HG03378 (cell line): ENCODE measurements around the gene PRSS57.
"Not testable (repeated sequence)": the region's sequence is repeated elsewhere in the genome, so short reads cannot be mapped to it uniquely, and the experiment has no call there.

ENCODE experiments used
- ATAC-seq: cut with Tn5 transposase; IDR thresholded peaks from one replicate; pipeline ENCODE4 v1.9.1; 2021; ENCODE audit warnings: mild to moderate bottlenecking, moderate library complexity; ENCODE audit not compliant: unreplicated experiment

The PRSS57 gene

GRCh38 chr19:723714-724113 is 28.5 kb upstream of the PRSS57 start:
- no peak for ATAC-seq

- ATAC-seq, result no peak
These were observed 28.0 kb upstream of the PRSS57 start for GRCh38 chr19:723247-723646.

DNA sequence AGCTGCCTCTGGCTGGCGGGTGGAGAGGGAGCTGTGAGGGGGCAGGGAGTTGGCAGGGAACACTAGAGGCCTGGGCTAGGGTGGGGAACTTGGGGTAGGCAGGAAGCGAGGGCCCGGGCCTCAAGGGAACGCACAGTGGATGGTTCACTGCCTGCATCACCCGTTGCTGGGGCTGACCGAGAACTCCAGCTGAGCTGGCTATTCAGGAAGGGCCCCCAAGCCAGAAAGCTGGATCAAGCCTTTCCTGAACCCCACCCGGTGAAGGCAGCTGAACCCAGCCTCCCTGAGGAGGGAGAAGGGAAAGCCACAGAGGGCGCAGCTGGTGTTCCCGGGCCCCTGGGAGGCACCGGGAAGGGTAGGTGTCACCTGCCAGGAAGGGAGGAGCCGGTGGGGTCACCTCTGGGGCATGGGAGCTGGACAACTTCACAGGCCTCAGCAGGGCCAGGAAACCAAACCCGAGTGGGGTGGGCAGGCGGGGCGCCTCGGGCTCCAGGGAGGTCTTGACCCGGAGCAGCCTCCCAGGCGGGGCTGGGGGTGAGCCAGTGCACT is 27.4 kb upstream of the PRSS57 start:
- no peak for ATAC-seq

DNA sequence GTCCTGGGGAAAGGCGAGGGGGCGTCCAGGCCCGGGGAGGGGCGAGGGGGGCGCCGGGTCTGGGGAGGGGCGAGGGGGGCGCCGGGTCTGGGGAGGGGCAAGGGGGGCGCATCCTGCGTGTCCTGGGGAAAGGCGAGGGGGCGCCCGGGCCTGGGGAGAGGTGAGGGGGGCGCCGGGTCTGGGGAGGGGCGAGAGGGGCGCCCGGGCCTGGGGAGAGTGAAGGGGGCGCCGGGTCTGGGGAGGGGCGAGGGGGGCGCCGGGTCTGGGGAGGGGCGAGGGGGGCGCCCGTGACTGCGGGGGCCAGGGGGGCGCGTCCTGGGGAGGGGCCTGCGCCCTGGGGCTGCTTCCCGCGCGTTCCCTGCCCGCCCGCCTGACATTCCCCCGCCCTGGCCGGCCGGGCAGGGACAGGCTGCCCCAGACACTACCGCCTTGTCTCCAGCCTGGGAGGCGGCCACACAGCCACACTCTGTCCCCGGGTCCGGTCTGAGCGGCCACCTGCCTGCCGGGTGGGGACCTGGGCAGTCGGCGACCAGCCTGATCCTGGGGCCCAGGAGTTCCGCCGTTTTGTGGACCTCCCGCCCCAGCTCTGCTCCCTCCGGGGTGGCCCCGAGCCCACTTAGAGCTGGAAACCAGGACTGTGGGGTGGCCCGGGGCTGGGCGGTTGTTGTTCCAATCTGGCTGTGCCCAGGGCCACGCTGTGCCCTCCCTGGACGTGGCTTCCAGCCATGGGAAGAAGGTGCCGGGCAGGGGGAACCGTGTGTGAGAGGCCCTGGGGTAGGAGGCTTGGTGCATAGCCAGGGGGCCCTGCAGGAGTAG is 25.3 kb upstream of the PRSS57 start:
- ATAC-seq, result no peak

- no peak for ATAC-seq
These were observed 24.5 kb upstream of the PRSS57 start for GRCh38 chr19:719636-720344.

DNA sequence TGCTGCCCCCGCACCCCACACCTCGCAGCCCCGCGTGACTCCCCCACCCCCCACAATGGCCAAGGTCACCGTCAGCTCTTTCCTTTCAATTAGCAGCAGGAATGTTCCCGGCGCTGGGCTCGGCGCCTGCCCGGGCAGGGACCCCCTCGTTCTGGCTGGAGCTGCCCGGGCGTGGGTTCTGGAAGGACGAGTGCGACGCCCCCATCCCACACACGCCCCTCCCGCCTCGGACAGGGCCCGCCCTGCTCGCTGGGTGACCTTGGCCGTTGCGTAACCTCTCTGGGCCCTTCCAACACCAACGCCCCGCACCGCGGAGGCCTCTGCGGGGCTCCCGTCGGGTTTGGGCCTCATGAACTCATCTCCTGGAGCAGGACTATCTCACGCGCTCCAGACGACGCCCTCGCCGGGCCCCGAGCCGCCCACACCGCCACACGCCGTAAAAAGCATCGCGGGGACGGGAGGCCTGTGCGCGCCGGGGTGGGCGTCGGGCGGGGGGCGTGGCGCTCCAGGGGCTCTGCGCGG is 23.8 kb upstream of the PRSS57 start:
- ATAC-seq, result no peak

GRCh38 chr19:718251-718951 is 23.1 kb upstream of the PRSS57 start:
- no peak for ATAC-seq

GRCh38 chr19:715347-715746 is 20.1 kb upstream of the PRSS57 start:
- no peak for ATAC-seq

DNA sequence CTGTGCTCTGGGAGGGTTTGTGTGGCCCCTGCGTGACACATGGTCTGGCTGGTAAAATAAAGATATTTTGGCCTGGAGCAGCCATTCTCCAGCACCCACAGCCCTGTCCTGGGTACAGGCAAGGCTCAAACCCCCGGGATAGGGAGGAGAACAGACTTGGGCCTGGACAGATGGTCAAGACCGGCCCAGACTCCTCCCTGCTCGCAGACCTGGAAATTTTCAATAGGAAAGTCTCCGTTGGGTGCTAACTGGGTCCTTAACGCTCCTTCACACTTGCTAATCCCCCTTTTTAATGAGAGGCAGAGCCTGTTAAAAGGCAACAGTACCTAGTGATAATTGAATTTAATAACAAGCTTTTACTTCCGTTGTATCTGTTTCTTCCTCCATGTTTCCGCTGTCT is 16.0 kb upstream of the PRSS57 start:
- no peak for ATAC-seq

DNA sequence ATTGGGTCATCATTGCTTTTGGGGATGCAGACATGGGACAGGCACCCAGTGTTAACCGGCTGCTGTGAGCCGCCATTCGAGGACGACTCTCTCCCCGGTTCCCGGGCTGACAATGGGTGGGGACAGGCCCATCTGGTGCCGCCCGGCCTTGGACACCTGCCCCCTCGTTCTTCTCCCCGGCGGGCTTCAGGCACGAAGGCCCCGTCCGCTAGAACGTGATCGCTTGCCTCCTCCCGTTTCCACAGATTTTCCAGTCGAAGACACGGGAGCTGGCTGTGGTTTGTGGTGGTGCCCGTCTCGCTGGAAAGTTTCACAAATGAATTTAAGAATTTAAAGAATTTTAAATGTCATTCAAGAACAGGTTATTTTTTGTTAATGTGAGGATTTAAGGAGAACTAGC is 15.5 kb upstream of the PRSS57 start:
- no peak for ATAC-seq

DNA sequence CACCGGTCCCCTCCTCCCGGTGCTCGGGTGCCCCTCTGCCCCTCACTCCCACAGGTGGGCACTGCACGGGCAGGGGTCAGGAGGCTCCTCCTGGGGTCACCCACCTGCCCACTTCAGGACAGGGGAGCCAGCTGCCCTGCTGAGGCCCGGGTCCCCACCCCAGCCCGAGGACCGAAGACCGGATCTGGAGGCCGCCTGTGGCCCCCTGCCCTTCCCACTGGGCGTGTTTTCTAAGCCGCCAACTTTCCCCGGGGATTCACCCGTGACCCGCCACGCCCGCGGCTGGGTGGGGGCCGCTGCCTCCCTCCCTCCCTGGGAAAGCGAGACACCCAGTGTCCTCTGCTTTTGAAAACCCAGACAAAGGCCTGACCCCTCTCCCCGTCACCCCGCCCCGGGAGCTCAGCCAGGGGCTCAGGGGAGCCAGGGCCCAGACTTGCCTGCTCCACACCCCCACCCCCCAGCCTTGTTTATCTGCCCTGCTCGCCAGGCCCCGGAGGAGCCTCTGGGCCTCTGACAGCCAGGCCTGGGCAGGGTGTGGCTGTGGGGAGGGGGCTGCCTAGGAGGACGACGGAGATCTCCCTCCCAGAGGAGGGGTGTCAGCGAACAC is 14.8 kb upstream of the PRSS57 start:
- ATAC-seq, result no peak

DNA sequence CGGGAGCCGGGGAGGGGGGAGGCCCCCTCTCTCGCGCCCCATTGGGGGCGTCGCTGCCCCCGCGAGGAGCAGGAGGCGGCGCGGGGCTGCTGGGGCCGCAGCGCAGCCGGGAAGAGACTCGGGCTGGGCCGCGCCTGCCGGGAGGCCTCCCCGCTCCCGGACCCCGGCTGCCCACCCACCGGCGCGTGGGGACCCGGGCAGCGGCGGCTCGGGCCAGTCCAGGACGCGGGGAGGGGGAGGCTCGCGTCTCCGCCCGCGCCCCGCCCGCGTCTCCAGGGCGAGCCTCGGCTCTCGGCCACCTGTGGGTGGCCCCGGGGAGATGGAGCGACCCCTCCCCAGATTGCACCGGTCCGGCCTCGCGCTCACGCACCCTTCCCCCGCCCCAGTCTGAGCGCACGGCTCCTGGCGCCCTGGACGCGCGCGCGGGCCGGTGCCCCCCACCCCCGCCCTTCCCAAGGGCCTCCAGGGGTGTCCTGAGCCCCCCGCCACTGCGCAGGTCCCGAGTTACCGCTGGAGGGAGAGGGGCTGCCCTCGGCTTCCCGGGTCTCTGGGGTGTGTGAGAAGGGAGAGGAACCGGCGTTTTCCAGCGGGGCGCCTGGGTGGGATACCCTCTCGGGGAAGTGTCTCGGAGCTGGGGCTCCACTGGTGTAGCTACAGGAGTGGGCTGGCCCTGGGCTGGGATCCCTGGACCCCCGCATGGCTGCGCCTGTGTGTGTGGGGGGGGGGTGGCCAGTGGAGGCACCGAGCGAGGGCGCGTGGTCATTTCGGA is 14.1 kb upstream of the PRSS57 start:
- ATAC-seq, result no peak

GRCh38 chr19:708154-709143 is 13.2 kb upstream of the PRSS57 start, which contains the start of gene PALM:
Gene PALM, plus strand, starts transcription at chr19:708935. Its CDS starts 212 bp downstream, at chr19:709147.
- no peak for ATAC-seq

DNA sequence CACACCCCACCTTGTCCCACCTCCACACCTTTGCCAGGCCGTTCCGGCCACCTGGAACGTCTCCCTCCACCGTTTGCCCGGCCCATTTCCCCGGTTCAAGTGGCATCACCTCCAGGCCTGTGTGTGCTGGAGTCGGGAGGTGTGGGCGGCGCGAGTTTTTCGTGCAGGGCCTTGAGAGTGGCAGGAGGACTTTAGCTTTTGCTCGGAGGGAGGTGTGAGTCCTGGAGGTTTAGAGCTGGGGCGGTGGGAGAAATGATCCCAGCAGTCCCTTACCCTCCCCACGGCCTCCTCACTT is 9.1 kb upstream of the PRSS57 start:
- no peak for ATAC-seq

- ATAC-seq, result no peak
These were observed 8.6 kb upstream of the PRSS57 start for GRCh38 chr19:703651-704446.

DNA sequence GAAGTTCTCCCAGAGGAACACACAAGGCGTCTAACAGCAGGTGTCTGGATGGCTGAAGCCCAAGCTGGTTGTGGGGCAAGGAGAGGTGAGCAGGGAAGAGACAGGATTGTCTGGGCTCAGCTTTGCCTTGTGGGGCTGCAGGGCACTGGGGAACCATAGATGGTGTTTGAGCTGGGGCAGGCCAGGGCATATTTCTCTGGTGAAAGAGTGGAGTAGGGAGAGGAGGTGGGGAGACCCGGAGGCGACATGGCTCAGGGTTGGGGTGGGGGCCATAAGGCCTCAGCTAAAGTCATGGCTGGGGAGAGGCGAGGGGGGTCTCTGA is 8.0 kb upstream of the PRSS57 start:
- no peak for ATAC-seq

DNA sequence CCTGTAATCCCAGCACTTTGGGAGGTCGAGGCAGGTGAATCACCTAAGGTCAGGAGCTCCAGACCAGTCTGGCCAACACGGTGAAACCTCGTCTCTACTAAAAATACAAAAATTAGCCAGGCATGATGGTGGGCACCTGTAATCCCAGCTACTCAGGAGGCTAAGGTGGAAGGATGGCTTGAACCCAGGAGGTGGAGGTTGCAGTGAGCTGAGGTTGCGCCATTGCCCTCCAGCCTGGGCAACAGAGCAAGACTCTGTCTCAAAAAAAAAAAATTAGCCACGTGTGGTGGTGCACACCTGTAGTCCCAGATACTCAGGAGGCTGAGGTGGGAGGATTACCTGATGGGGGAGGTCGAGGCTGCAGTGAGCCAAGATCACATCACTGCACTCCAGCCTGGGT is 7.6 kb upstream of the PRSS57 start:
- not testable (repeated sequence) for ATAC-seq

DNA sequence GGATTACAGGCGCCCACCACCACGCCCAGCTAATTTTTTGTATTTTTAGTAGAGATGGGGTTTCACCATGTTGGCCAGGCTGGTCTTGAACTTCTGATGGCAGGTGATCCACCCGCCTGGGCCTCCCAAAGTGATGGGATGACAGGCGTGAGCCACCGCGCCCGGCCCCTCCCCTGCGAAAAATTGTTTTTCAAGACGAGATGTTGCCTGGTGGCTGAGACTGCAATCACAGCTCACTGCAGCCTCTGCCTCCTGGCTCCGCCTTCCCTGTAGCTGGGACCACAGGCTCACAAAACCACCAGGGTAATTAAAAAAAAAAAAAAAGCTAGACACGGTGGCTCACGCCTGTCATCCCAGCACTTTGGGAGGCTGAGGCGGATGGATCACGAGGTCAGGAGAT is 4.6 kb upstream of the PRSS57 start:
- not testable (repeated sequence) for ATAC-seq
